ENCODE results near the gene PRPF8.
"Not testable (repeated sequence)": the region's sequence is repeated elsewhere in the genome, so short reads cannot be mapped to it uniquely, and the experiment has no call there.

The PRPF8 gene

DNA sequence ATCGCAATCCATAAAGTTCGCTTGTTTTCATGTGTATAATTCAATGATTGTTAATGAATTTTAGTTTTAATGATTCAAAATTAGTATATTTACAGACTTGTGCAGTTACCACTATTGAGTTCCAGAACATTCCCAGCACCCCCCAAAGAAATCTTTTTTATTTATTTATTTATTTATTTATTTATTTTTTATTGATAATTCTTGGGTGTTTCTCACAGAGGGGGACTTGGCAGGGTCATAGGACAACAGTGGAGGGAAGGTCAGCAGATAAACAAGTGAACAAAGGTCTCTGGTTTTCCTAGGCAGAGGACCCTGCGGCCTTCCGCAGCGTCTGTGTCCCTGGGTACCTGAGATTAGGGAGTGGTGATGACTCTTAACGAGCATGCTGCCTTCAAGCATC is 3.7 kb upstream of the PRPF8 start:
- DNase-seq: not testable (repeated sequence)

GRCh38 chr17:1686086-1686485 is 1.4 kb upstream of the PRPF8 start:
- no peak for DNase-seq

DNA sequence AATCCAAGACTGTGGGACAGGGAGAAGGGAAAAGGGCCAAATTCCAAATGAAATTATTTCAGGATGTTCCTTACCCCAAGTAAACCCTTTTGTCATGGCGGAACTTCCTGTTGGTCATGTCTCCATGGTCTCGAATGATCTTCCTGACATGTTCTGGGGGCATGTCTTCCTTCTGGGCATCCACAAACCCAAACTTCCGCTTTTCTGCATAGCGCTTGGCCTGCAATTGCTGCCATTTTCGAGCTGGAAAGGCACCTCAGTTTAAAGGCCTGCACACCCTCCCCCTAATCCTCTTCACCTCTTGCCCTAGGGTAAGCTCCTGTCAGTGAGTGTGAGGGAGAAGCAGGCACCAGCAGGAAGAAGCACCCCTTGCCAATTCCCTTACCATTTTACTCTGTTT is 1.2 kb downstream of the PRPF8 start:
- no peak for DNase-seq

DNA sequence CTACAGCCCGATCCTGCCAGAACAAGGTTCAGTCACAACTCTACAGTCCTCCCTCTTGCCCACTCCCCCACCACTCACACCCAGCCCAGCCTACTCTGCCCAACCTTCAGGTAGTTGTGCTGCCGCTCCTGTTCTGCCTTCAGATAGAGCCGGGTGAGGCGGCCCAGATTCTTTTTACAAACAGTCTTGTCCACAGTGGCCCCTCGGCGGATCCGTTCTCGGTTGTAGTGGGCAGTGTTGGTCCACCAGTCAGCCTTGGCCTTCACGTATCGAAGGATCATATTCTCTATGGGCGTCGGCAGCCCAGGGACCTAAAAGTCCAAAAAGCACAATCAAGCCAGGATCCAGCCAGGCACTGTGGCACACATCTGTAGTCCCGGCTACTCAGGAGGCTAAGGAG is 8.3 kb downstream of the PRPF8 start:
- no peak for DNase-seq

GRCh38 chr17:1673041-1673785 is 11.5 kb downstream of the PRPF8 start:
- peak; percentile 15 to 20 for DNase-seq

GRCh38 chr17:1663934-1664333 is 20.7 kb downstream of the PRPF8 start:
- DNase-seq: not testable (repeated sequence)

GRCh38 chr17:1661045-1661444 is 23.6 kb downstream of the PRPF8 start:
- no peak for DNase-seq

DNA sequence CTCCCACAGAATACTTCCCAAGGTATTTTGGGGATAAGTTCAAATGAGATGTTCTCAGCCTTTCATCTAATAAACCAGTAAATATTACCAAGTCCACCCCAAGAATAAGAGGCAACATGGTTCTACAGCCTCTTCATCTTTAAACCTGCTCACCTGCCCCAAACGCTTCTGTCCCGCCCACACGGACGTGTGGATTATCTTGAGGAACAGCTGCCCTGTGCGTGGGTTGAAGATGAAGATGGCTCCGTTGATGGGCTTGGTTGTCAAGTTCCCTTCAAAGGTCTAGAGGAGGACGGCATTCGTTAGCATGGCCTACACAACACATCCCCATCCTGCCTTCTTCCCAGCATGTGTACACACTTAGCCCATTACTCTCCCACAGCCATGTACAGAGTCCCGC is 26.6 kb downstream of the PRPF8 start:
- no peak for DNase-seq

DNA sequence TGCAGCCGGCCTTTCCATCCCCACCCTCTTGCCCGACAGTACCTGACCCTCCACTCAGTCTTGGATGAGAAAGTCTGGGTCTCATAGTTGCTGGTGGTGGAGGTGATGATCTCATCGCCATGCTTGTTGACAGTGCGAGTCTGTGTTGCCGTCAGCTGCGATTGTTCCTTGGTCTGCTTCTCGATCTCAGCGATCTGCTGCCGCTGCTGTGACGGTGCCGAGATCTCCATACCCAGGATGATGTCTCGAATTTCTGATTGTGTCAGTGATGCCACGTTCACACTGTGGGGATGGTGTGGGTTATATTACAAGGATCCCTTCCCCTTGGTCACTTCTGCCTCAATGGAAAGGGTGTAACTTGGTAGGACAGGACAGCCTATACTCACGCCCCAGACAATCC is 30.9 kb downstream of the PRPF8 start:
- DNase-seq: no peak

- DNase-seq: not testable (repeated sequence)
Observed at GRCh38 chr17:1652794-1653193, 31.9 kb downstream of the PRPF8 start.

- DNase-seq: no peak
Observed at GRCh38 chr17:1651559-1651844, 33.2 kb downstream of the PRPF8 start.

GRCh38 chr17:1650731-1651558 is 33.7 kb downstream of the PRPF8 start:
- DNase-seq: no peak

DNA sequence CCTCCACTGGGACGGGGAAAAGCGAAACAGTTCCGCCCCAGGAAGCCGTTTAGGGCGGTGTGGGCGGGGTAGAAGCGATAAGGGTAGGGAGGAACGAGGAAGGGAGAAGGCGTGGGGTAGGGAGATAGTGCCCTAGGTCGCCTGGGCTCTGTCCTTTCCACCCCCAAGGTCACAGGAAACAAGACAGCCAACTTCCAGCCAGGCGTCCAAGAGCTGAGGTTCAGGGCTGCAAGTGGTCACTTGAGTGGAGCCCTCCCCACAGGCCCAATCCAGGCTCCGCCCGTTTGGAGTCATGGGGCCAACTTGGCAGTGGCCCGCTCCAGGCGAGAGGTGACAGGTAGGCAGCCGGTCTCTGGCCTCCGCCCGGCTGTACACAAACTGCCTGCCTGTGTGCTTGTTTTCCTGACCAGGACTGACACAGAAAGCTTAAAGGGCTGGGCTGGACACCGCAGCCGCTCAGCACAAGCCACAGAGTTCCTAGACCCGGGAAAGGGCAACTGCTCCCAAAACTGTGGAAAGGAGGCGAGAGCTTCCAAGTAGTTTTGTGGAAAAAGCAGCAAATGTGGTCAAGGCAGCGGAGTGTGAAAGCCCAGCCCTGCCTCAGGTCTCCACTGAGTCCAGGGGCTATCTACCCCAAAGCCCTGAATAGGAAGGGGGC is 34.7 kb downstream of the PRPF8 start, which contains the start of gene RILP:
RILP (minus strand) TSS at position 23 of the 658 bp plus-strand sequence. CDS start 62 bp downstream, outside the sequence.
- peak; percentile 45 to 55 for DNase-seq

- peak; percentile 92 for DNase-seq
Observed at GRCh38 chr17:1648963-1649843, 35.5 kb downstream of the PRPF8 start.

- DNase-seq: peak in 1 of 2 donors; percentile 36
Observed at GRCh38 chr17:1648173-1648962, 36.3 kb downstream of the PRPF8 start.

GRCh38 chr17:1647802-1648171 is 36.9 kb downstream of the PRPF8 start:
- DNase-seq: no peak

DNA sequence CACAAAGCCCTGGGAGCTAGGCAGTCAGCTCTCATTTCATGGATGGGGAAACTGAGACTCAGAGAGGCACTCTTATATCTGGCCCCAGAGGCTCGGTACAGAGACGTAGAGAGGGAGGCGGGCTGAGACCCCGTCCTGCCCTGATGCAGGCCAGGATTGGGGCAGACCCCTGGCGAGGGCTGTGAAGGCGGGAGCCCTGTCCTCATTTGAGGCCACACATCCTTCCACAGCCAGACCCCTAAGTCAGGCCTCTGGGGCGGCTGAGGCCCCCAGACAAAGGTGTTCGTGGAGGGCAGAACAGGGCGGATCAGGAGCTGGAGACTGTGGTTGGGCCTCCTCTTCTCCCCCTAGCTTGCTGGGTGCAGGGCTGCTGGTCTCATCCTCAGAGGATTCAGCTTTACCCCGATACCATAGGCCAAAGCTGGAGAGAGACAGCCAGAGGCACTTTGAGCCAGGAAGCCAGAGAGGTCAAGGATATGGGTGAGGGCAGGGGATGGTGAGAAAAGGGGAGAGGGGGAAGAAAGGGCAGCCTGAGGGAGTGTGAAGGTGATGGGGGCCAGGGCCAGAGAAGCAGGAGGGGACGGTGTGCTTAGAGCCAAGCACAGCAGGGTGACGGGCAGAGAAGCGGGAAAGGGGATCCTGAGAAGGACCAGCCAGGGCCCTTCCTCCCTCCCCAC is 38.3 kb downstream of the PRPF8 start:
- no peak for DNase-seq

DNA sequence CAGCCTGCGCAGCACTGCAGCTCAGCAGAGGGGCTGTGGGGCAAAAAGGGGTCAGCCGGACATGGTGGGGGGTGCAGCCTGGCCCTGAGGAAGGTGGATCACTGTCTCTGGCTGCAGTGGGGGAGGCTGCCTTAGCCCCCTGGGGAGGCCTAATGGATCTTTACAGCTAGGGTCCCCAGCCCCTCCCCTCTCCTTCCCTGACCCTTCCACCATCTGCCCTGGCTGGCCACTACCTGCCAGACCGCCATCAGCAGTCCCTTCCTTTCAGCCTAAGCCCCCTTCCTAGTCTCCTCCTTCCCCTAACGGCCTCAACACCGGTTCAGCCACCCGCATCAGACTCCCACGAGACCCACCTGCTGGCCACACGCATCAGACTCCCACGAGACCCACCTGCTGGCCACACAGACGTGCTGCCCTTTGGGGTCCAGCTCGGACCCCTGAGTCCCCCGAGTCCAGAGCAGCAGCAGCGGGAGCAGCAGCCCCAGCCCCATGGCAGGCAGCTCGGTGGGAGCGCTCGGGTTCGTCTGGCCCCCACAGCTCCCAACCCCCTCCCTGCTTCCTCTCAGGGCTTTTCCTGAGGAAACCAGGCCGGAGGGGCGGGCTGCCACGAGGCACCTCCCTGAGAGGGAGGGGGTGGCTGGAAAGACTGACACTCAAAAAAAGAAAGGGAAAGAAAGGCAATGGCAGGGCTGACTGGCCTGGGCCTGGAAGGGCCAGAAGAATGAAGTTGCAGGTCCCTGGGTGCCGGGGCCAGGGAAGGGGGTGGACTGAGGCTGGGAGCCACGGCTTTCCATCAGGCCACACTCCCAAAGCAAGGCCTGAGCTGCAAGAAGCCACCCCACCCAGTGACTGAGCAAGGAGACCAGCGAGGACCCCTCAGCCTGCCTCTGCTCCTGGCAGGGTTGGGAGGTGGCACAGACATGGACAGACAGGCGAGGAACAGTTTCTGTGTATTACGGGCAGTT is 39.2 kb downstream of the PRPF8 start, which contains the start of gene SCARF1:
SCARF1 (minus strand) TSS at position 526 of the 965 bp plus-strand sequence; CDS start at position 491, 35 bp downstream.
- no peak for DNase-seq

DNA sequence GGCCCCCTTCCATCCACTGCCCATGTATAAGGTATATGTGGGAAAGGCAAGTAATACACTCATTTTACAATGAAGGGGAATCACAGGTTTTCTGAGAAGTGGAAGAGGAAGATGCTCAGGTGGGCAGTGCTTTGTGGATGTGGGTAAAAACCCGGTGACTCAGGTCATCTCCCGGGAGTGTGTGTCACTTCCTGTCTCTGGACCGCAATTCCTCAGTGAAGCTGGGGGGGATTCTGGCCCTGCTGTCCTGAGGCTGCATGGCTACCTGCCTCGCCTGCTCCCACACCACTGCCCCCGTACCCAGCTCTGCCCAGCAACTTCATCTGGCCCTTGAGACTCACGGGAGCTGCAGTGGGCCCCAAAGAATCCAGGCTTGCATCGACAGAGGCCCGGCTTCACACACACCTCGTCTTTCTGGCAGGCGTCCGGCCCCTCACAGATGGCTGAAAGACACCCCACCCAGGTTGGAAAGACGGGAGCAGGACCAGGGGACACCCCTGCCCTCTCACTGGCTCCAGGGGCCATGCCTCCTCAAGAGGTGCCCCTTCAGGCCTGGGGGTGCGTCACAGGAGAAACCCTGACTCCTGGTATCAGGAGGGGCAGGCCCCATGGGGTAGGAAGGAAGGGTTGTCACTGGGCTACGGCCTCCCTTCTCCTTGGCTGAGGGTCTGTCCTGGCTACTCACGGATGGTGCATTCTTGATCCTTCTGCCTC is 40.0 kb downstream of the PRPF8 start:
- DNase-seq: peak; percentile 24 to 39
